ENCODE data around the gene SNED1.

SNED1 gene

DNA sequence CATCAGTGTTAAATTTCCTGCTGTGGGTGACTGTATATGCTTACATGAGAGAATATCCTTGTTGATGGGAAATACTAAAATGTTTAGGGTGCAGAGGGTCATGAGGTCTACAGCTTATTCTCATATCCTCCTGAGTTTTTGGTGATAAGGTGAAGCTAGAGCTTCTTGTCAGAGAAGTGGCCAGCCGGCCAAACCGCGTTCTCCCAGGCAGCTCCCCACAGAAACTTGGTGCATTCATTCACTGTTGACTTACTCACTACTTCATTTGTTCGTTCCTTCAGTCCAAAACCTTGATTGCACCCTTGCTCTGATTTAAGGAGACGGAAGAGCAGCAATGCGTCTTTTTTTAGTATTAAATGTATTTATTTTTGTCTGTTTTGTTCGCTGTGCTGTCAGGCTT is 8.7 kb downstream of the SNED1 start:
- no peak for DNase-seq

DNA sequence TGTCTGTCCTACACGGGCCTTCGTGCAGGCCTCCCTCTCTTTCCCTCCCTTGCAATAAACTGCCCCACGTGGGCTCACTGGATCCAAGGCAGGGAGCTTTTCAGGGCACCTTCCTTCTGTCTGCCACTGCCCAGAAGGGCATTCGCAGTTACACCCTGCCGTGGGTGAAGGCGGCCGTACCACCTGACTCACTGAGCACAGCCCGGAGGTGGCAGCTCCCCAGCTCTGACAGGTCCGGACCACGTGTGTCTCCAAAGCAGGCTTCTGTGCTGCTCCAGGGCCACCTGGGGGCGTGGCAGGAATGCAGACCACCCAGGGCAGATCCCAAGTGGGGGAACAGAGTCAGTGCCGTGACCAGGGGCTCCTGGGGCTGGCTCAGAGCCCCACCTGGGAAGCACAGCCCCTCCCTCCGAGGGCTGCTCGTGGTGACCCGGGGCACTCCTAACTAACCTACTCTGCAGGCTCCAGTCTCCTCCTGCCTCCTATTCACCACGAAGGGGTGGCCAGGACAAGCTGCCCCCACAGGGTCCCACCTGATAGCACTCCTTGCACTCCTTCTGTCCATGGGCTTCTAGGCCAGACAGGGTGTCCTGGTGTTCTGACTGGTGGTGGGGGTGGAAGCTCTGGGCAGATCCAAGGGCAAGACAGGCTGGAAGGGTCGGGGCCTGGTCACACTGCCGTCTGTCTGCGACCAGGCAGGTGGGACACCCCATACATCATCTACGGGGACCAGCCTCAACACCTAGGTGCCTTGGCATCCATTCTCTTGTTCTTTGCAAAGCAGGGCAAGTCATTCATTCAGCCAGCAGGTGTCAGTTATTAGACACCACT is 9.7 kb downstream of the SNED1 start:
- no peak for DNase-seq

DNA sequence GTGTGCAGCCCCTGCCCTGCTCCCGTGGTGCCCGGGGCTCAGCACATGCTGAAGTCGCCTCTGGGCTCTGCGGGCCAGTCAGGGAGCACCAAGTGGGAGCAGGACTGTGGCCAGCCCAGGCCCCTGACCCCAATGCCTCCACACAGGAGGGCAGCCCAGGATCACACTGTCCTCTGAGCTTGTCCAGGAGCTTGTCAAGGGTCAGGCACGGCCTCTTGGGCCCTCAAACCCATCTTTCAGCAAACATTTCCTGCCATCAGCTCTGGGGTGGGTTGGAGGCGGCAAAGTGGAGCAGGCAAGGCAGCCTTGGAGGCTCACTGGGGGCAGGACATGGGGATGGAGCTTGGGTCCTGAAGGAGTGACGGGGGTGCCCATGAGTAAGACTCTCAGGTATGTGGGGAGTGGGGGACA is 10.3 kb downstream of the SNED1 start:
- DNase-seq = no peak

DNA sequence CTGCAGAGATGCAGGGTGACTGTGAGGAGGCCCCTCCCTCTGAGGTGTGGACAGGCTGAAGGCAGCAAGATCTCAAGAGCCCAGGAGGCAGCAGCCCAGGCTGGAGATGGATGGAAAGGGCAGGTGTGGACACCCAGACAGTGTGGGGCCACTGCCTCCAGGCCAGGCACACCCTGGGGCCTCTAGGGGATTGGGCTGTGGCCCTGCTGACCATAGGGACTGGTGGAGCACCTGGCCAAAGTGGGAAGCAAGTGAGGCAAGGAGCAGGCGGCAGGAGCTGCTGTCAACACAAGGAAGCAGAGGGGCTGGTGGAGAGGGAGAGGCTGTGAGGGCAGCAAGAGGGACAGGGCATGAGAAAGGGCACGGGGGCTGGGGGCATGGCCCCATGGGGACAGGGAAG is 10.8 kb downstream of the SNED1 start:
- no peak for DNase-seq

DNA sequence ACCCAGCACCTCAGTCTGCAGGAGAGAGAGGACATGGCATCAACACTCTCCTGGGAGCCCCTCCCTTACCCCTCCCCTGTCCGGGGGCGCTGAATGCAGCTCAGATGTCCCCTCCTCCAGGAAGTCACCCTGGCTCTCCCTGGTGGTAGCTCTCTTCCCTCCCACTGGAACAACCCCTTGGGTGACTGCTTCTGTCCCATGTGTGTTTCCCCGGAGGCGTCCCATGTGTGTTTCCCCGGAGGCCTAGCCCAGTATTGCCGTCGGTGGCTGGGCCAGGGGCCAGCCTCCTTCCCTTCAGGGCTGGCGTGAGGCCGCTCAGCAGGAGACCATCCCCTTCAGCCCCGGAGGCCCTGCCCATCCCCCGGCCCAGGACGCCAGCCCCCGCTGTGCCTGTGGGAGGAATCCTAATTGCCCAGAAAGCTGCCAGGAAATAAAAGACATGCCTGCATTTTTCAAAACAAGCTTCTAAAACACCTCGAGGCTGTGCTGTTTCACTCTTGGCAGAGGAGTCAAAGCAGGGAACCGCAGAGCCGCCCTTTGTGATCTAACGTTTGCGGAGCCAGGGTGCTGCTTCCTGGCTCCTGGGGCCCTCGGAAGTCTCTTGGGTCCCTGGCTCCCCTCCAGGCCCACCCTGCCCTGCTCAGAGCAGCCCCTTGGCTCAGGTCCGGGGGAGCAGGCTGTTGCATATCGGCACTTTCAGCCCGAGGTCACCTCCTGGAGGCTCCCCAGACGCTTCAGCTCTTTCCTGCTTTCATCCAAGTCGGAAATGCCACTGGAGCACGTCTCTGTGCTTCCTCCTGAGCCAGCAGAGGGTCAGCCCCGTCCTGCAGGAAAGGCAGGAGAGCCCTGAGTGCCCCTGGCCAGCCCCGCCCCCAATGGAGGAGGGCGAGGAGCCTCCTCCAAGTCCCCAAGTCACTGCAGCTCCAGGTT is 11.4 kb downstream of the SNED1 start:
- DNase-seq = no peak

DNA sequence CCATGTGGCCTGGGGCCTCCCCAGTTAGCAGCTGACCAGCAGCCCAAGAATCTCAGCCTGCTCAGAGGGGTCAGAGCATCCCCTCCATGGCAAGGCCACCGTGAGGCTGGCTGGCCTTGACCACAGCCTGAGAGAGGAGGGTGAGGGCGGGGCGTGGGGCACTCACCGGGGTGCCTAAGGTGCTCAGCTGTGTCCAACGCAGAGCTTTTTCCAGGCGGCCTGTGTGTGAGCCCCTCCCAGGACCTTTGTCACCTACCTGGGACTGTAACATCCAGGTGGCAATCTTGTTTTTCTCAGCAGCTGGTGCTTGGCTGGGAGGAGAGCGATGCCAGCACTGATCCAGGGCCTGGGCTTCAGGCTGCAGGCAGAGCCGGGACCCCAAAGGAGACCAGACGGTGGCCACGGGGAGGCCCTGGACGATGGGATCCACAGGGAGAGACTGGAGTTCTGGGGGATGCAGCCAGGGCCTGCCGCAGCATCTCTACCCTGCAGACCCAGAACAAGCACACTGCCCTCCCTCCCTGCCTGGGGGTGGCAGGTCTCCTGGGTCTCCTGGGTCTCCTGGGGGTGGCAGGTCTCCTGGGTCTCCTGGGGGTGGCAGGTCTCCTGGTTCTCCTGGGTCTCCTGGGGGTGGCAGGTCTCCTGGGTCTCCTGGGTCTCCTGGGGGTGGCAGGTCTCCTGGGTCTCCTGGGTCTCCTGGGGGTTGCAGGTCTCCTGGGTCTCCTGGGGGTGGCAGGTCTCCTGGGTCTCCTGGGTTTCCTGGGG is 12.3 kb downstream of the SNED1 start:
- DNase-seq = no peak

DNA sequence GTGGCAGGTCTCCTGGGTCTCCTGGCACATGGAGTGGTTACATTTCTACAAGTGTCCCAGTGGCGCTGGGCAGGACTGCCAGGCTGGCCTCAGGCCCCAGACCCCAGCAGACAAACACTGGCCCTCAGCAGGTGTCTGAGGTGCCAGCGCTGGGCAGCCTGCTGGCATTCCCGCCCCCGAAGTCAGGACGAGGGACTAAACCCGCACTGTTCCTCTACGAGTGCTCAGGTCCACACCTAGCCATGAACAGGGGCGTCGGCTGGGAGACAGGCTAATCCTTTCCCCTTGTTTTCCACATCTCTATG is 12.8 kb downstream of the SNED1 start:
- DNase-seq = no peak

DNA sequence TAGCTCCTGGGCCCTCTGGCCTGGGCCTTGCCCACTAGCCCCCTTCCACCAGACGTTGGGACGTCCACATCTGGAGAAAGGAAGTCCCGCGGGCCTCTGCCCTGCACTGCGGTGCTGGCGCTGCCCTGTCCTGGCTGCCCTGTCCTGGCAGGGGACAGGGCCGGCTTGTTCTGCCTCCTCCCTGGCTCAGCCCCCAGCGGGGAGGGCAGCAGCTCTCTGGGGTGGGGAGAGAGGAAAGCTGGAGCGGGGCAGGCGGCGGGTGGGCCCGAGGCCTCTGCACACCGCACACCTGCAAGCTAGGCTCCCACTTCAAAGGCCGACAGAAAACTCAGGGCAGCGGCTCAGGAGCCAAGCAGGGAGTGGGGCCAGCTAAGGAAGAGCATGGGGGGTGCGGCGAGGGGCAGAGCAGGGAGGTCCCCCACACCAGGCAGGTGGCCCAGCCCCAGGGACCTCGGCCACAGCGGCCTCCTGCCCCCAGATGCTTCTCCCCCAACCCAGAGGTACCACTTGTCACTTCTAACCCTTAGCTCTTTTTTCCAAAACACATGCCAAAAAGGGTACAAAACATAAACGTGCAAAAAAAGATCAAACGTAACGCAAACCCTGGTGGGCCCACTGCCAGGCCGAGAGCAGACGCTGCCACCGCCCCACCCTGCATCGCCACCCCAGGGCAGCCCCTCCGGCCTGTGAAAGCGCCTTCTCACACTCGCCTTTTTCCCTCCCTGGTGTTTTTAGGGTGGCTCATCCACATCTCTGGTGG is 13.5 kb downstream of the SNED1 start:
- DNase-seq = no peak

DNA sequence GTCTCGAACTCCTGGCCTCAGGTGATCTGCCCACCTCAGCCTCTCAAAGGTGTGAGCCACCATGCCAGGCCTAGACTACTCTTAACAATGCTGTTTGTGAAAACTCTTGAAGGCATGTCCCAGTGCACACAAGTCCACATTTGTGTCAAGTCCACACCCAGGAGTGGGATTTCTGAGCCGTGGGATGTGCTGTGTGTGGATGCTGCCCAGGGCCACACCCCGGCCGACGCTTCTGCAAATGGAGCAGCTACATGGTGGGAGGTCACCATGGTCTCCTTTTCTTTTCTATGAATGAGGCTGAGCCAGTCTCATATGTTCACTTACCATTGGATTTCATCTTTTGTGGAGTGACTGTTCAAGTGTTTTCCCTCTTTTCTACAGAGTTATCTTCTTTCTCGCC is 15.8 kb downstream of the SNED1 start:
- no peak for DNase-seq

DNA sequence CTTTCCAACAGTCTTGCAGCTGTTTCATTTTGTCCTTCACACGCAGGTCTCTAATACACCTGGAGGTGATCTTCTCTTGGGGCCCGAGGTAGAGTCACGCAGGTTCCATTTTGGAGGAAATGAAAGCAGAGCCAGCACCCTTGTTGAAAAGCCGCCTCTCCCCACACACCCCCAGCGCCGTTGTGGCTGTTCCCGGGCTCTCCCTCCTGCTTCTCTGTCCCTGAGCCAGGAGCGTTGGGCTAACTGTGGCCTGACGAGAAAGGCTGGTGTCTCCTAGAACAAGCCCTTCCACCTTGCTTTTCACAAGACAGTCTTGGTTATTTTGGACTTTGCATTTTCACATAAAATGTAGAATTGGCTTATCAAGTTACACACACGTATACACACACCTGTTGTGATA is 16.3 kb downstream of the SNED1 start:
- no peak for DNase-seq

DNA sequence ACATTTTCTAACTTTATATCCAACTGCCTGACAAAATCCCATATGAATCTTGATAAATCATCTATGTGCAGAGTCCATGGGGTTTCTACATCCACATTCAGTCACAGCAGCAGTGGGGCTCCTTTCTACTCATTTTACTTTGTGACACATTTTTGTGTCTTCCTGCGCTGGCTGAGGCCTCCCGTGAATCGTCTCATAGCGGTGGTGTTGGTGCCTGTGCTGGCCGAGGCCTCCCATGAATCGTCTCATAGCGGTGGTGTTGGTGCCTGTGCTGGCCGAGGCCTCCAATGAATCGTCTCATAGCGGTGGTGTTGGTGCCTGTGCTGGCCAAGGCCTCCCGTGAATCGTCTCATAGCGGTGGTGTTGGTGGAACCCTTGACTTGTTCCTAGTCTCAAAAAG is 17.0 kb downstream of the SNED1 start:
- DNase-seq = no peak

DNA sequence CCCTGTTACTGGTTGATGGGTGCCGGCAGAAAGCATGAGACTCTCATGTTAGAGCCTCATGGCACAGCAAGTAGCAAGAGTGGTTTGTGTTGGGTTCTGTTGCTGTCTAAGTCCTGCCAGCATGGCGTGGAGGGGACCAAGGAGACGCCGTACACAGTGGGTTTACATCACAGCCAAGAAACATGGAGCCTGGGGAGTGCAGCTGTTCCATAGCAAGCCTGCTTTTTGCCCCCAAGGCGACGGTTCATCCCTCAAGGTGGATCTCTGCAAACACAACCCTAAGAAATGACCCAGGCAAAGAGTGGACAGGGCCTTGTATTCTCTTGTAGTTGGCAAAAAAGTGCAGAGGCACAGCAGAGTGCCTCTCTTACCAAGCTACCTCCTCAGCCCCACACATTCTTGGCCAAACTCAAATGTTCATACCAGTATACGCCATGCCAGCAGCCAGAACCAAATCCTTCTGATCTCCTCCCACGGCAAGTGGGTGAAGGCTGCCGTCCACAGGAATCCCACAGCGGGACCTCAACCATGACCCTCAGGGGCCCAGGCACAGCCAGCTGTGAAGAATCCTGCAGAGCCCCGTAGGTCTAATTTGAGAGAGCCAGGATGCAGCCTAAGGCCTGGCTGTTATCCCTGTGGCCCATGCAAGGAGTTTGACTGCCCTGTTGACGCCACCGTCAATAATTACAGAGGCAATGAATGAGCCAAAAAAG is 19.0 kb downstream of the SNED1 start:
- no peak for DNase-seq

DNA sequence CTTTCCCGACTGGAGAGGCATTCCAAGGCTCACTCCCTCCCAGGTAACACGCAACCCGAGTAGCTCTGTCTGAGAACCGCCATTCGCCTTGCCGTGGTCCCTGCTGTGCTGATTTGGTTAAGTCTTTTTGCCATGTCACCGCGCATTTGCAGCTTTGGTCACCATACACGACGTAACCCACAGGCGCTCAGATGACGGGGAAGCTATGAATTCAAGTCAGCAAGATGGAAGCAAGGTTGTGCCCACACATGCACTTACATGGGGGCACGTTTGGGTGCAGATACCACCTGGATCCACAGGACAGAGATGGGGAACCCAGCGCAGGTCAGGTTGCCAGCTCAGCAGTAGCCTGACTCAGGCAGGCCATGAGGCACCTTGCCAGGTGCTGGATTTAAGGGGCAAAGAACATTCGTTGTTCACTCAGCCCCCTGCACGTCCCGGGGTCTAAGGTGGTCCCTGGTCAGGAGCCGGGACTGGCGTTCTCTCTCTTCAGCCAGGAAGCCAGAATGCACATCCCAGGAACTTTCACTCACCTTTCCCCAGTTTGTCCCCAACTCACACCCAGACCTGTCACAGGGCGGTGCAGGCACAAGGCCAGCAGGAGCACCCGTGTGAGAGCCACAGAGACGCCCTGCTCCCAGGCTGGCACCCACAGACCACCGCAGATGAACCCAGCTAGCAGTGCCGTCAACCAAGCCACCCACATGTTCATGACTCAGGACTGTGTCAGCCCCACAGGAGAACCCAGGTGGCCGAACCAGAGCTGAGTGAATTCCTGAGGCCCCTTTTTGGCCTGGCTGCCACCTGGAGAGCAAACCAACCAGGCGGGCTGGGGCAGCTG is 19.9 kb downstream of the SNED1 start:
- no peak for DNase-seq

DNA sequence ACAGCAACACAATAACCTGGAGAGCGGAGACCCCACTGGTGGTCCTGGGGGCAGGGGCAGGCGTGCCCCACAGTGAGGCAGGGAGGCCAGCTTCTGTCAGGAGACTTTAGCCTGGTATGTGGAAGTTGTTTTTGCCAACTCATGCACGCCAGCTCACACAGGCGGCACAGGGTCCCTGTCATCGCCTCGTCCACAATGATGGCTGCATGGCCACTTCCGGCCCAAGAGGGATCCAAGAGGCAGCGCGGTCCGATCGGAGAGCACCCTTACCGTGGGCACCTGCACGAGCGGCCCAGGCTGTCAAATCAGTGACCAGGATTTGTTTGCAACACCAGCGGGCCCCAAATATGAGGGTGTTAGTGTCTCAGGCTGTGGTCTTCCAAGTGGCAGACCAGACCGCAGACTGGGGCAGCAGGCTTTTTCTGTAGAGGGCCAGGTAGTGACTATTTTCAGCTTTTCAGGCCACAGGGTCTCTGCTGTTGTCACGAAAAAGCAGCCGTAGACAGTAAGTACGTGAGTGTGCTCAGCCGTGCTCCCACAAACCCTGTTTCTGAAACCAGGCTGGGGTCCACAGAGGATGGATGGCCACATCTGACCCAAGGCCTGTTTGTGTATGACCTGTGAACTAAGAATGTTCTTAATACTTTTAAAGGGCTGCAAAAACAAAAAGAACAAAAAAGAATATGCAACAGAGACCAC is 21.2 kb downstream of the SNED1 start:
- DNase-seq = no peak

DNA sequence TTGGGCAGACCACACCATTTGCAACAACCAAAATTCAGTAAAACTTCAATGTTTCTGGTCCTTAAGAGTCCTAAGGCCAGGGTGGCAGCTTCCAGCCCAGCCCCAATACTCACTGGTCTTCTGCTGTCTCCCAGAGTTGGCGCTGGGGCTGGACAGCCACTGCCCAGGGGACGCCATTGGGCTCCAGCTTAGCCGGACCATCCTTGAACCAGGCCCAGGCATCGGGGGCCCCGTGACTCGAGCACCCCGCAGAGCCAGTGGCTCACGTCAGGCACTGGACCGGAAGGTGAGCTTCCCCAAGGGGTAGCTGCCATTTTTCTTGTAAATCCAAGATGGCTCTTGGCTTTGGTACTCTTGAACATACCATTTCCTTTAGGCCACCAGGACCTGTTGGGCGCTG is 21.8 kb downstream of the SNED1 start:
- DNase-seq = no peak

DNA sequence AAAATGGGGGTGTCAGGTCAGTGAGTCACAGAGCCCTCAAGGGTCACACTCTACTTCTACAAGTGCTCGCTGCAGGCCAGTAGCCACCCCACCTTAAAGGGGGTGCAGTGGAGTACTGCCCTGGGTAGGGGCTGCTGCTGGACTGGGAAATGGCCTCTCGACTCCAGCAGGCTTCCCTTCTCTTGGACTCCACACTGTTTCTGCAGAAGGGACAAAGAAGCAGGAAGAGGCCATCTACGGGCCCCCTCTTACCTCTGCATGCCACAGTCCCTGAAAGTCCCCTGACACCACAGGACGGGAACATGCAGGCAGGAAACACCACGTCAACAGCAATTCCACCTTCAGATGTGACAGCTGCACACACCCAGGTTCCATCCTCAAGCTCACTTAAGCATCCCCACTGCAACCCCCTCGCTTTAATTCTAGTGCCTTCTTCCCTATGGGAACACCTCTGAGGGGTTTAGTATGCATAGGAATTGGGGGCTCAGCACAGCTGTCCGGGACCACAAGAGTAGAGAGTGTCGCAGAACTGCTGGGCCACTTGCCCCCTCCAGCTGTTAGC is 22.3 kb downstream of the SNED1 start:
- DNase-seq = no peak

DNA sequence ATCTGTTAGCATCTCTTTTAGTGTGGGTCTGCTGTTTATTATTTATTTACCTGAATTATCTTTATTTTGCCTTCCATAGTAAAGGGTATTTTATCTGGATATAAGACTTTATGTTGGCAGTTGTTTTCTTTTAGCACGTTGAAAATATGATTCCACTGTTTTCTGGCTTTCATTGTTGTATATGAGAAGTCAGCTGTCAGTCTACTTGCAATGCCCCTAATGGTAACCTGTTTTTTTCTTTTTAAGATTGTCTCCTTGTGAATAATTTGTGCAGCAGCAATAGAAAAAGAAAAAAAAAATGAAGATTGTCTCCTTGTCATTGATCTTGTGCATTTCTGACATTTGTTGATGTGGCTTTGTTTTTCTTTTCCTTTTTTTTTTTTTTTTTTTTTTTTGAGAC is 27.2 kb downstream of the SNED1 start:
- no peak for DNase-seq

DNA sequence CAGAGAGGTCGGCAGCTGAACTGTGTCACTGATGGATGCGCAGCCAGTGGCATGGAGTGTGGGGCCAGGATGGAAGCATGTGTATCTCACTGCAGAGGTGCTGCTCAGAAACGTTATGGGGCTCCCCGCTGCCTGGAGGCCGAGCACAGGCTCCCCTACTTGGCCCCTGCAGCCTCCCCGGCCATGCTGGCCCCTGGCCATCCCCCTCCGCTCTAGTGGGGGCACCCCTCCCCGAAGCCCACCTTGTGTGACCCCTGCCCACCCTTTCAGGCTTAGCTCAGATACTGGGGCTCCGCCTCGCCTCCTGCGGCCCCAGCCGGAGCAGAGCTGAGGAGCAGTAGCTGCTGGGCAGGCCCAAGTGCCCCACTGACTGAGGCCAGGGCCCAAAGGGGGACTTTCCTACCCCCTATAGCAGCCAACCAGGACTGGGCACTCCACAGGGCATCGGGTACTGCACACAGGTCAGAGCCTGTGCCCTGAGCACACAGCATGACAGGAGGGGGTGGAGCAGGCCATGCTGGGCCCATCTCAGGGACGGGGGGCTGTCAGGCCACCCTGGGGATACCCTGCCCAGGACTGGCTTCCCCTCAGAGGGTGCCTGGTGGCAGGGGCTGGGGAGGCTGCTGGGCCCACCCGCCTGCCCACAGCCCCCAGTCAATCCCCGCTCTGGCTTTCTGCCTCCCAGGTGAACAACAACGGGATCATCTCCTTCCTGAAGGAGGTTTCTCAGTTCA is 31.3 kb downstream of the SNED1 start:
- DNase-seq = no peak

DNA sequence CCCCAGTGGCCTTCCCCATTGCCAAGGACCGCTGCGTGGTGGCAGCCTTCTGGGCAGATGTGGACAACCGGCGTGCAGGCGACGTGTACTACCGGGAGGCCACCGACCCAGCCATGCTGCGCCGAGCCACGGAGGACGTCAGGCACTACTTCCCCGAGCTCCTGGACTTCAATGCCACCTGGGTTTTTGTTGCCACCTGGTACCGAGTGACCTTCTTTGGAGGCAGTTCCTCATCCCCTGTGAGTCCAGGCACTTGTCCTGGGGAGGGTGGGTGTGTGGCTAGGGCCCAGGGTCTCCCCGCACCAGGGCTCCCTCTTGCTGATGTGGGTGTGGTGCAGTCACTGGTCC is 31.9 kb downstream of the SNED1 start:
- DNase-seq = no peak

DNA sequence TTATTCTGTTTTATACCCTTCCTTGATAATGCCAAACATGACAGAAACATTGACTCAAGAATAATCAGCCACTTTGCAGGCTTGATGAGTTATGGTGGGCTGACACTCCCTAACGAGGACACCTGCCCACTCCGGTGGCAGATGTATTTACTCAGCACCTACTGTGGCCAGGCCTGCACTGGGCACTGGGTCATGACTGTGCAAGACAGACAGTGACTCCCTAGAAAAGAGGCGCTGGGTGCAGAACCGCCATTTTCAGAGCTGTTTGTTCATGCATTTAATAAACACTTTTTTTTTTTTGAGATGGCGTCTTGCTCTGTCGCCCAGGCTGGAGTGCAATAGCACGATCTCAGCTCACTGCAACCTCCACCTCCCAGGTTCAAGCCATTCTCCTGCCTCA is 32.5 kb downstream of the SNED1 start:
- no peak for DNase-seq

Measured in NCI-H187 treated with DMSO at 0.1 percent for 48 hours (cell line).